Frontal cortex (tissue), 4 donors: Measurements from ENCODE around the gene STK39. TPM values are rescaled to one million over a fixed set of nuclear protein-coding genes. Genes with fewer than 3 reads are reported as not detected.

Source experiments
- DNase-seq, 2 donors: peaks; one replicate each; pipeline ENCODE4 v3.0.0; 2012; ENCODE audit warnings: low spot score in 2 of 2
- FAIRE-seq: peaks from 2 replicates; lab custom pipeline; 2012; peaks lifted over from hg19 to GRCh38; lab: Jason Lieb, UNC
- total RNA-seq: library from RNA; depleted of rRNA; stranded (reverse); fragments of >200 nt; gene quantifications from one replicate; pipeline ENCODE4 v1.2.3, GENCODE V29; 2014
- donor health status: control.
- donor health status: control.
- donor health status: control.

The STK39 gene
- total RNA-seq, 1 donor from 2014 or later = 46.1 TPM

- DNase-seq (no peak), FAIRE-seq (no peak)
Measured at GRCh38 chr2:168035458-168035857, 211.9 kb downstream of the STK39 start.

- FAIRE-seq = no peak
- no peak for DNase-seq
Measured at GRCh38 chr2:168034616-168035015, 212.8 kb downstream of the STK39 start.

- FAIRE-seq = no peak
- DNase-seq = no peak
Measured at GRCh38 chr2:168033966-168034365, 213.4 kb downstream of the STK39 start.

- DNase-seq (no peak), FAIRE-seq (no peak)
Measured at GRCh38 chr2:168032091-168032490, 215.3 kb downstream of the STK39 start.

GRCh38 chr2:168030862-168031624 is 216.4 kb downstream of the STK39 start:
- DNase-seq (no peak), FAIRE-seq (no peak)

GRCh38 chr2:168029071-168029470 is 218.3 kb downstream of the STK39 start:
- FAIRE-seq = no peak
- DNase-seq = no peak

GRCh38 chr2:168028362-168028761 is 219.0 kb downstream of the STK39 start:
- FAIRE-seq (no peak), DNase-seq (no peak)

- DNase-seq (no peak), FAIRE-seq (no peak)
Measured at GRCh38 chr2:168025487-168026202, 221.8 kb downstream of the STK39 start.

GRCh38 chr2:168024459-168024858 is 222.9 kb downstream of the STK39 start:
- DNase-seq (no peak), FAIRE-seq (no peak)

GRCh38 chr2:168021800-168022587 is 225.4 kb downstream of the STK39 start:
- DNase-seq (no peak), FAIRE-seq (no peak)

GRCh38 chr2:168015274-168015953 is 232.0 kb downstream of the STK39 start:
- DNase-seq (peak in 1 of 2 donors; percentile 9), FAIRE-seq (no peak)

- no peak for DNase-seq
- no peak for FAIRE-seq
Measured at GRCh38 chr2:168009900-168010299, 237.5 kb downstream of the STK39 start.

- FAIRE-seq (no peak), DNase-seq (no peak)
Measured at GRCh38 chr2:168008646-168009195, 238.7 kb downstream of the STK39 start.

GRCh38 chr2:168006498-168006897 is 240.9 kb downstream of the STK39 start:
- DNase-seq = no peak

GRCh38 chr2:168005586-168005985 is 241.8 kb downstream of the STK39 start:
- no peak for DNase-seq
- no peak for FAIRE-seq

More at GRCh38 chr2:168006498-168006897, 240.9 kb downstream of the STK39 start:
- FAIRE-seq = no peak

GRCh38 chr2:168003876-168004275 is 243.5 kb downstream of the STK39 start:
- FAIRE-seq (no peak), DNase-seq (no peak)

- FAIRE-seq (no peak), DNase-seq (no peak)
Measured at GRCh38 chr2:168002021-168002553, 245.3 kb downstream of the STK39 start.

- FAIRE-seq = no peak
- no peak for DNase-seq
Measured at GRCh38 chr2:167992278-167992677, 255.1 kb downstream of the STK39 start.

GRCh38 chr2:167990062-167990461 is 257.3 kb downstream of the STK39 start:
- FAIRE-seq (no peak), DNase-seq (no peak)
